ENCODE data around the gene RSL24D1. TPM values are rescaled to one million over a fixed set of nuclear protein-coding genes. Genes with fewer than 3 reads are reported as not detected.

RSL24D1 gene
- total RNA-seq, 6 experiments from 2014 or later: 13.2 to 27.7 (median 20.2) TPM

DNA sequence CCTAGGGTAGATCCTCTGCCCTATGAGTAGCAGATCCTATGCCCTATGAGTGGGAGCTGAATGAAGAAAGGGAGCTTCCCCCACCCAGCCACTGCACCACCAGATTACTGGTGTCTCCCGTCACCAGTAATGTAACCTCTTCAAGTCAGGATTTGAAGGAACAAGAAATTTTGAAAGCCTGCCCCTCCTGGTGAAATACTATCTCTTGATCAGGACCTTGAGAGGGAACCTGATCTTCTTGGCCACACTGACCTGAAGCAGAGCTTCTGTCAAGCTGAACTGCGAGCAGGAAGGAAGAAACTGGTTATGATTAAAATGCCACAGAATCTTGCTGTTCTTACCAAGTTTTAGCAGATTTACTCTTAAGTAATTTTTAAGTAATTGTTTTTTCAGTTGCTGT is 62.8 kb downstream of the RSL24D1 start:
- Histone ChIP-seq H3K27me3 (no peaks in the 10 kb centered on the region), H3K4me3 (no peak overlapping the region), H3K36me3 (no peaks in the 10 kb centered on the region), H3K4me1 (no peaks in the 10 kb centered on the region), H3K27ac (no peak overlapping the region), H3K9me3 (no peaks in the 10 kb centered on the region)
- DNase-seq (no peak), ATAC-seq (no peak)
- 56% methylated on average over 1 of the region's 2 CpGs for WGBS (ENCODE audit: insufficient coverage, low coverage, low lambda C conversion rate, missing lambda C conversion rate)
- TF ChIP-seq, protein P1, sequence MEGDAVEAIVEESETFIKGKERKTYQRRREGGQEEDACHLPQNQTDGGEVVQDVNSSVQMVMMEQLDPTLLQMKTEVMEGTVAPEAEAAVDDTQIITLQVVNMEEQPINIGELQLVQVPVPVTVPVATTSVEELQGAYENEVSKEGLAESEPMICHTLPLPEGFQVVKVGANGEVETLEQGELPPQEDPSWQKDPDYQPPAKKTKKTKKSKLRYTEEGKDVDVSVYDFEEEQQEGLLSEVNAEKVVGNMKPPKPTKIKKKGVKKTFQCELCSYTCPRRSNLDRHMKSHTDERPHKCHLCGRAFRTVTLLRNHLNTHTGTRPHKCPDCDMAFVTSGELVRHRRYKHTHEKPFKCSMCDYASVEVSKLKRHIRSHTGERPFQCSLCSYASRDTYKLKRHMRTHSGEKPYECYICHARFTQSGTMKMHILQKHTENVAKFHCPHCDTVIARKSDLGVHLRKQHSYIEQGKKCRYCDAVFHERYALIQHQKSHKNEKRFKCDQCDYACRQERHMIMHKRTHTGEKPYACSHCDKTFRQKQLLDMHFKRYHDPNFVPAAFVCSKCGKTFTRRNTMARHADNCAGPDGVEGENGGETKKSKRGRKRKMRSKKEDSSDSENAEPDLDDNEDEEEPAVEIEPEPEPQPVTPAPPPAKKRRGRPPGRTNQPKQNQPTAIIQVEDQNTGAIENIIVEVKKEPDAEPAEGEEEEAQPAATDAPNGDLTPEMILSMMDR (IDR thresholded peaks at IDR 0.05): no peak
- no peak for TF ChIP-seq POLR2A (IDR thresholded peaks at IDR 0.05)
- intact Hi-C loops (cut with DNase I): no loop called here

DNA sequence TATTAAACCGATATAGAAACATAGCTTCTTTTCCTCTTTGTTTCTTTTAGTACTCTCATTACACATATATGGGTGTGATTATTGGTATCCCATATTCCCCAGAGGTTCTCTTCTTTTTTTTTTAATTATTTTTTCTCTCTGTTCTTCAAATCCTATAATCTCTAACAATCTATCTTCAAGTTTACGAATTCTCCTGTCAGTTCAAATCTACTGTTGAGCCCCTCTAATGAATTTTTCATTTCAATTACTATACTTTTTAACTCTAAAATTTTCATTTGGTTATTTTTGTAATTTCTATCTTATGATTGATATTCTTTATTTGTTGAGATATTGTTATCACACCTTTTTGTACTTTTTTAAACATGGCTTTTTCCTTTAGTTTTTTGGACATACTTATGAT is 64.1 kb downstream of the RSL24D1 start:
- 54% methylated on average over 2 of the region's 2 CpGs for WGBS (ENCODE audit: insufficient coverage, low coverage, low lambda C conversion rate, missing lambda C conversion rate)

More for the DNA sequence above, 64.1 kb downstream of the RSL24D1 start:
- no peaks in the 10 kb centered on the region for H3K9me3 ChIP-seq
- no peak overlapping the region for H3K4me3 ChIP-seq
- DNase-seq (no peak), ATAC-seq (no peak)
- no peaks in the 10 kb centered on the region for H3K36me3 ChIP-seq
- H3K27me3 ChIP-seq: no peaks in the 10 kb centered on the region
- no peak overlapping the region for H3K27ac ChIP-seq
- no peak for TF ChIP-seq POLR2A (IDR thresholded peaks at IDR 0.05)
- TF ChIP-seq, protein P1 (IDR thresholded peaks at IDR 0.05): no peak
- H3K4me1 ChIP-seq: no peaks in the 10 kb centered on the region
- intact Hi-C loops (cut with DNase I): no loop called here

Other genes starting within 250 kb of the RSL24D1 start
- 10 to 100 TPM; 15.9 to 41.4 (median 21.0) TPM for gene RAB27A, start 92.9 kb upstream of the RSL24D1 start, total RNA-seq
- gene PIGBOS1, start 122.2 kb upstream of the RSL24D1 start, total RNA-seq: 10 to 100 TPM in 2 of 6 experiments, 1 to 10 TPM in 4; 4.2 to 36.1 (median 5.8) TPM
- 10 to 100 TPM in 1 of 6 experiments, 1 to 10 TPM in 5; 5.1 to 10.0 (median 6.5) TPM for gene PIGB, start 122.3 kb upstream of the RSL24D1 start, total RNA-seq
- gene CCPG1, start 211.4 kb upstream of the RSL24D1 start, total RNA-seq: 10 to 100 TPM; 47.3 to 73.1 (median 57.3) TPM
- 1 to 10 TPM in 3 of 6 experiments, under 1 TPM in 2, not detected in 1; 0.31 to 1.8 (median 1.3) TPM for gene PIERCE2, start 211.6 kb upstream of the RSL24D1 start, total RNA-seq

Data from right lobe of liver (tissue), 6 donors.